ENCODE measurements around the gene CPLANE1. TPM values are rescaled to one million over a fixed set of nuclear protein-coding genes. Genes with fewer than 3 reads are reported as not detected.
"Not testable (repeated sequence)": the region's sequence is repeated elsewhere in the genome, so short reads cannot be mapped to it uniquely, and the experiment has no call there.

The CPLANE1 gene
- total RNA-seq, 1 experiment from 2014 or later = 3.5 TPM

DNA sequence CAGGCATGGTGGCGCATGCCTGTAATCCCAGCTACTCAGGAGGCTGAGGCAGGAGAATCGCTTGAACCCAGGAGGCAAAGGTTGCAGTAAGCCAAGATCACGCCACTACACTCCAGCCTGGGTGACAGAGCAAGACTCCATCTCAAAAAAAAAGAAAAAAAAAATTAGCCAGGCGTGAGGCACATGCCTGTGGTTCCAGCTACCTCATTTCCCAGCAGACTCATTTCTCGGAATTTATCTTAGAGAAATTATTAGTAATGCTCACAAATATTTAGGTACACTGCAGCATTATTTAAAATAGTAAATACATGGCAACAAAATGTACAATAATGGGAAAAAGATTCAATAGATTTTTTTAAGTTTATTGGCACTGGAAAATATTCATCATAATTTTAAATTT is 29.8 kb downstream of the CPLANE1 start:
- H3K9me3 ChIP-seq (ENCODE audit: control insufficient read depth in 1 of 2, insufficient read depth in 1 of 2, low read depth in 1 of 2, low read length in 2 of 2); H4K20me1 ChIP-seq (ENCODE audit: insufficient read depth); POLR2A ChIA-PET; H3K4me2 ChIP-seq (ENCODE audit: low read length); ATAC-seq; H3K4me3 ChIP-seq (replicated peaks in 1 of 2; ENCODE audit: low read depth in 1 of 2, low read length in 2 of 2); RAD21 ChIA-PET (ENCODE audit: low non-redundant PET in 1 of 2, low total read pairs in 2 of 2, uncharacterized antibody in 2 of 2, unreplicated experiment in 2 of 2); intact Hi-C loops (cut with micrococcal nuclease); H3K9me2 ChIP-seq (ENCODE audit: insufficient read depth); H3K9ac ChIP-seq (ENCODE audit: low read length); H2AFZ ChIP-seq (ENCODE audit: low read depth, low read length, poor library complexity, severe bottlenecking); H3K27me3 ChIP-seq (ENCODE audit: insufficient read depth, low read length); H3K36me3 ChIP-seq (ENCODE audit: control insufficient read depth in 1 of 2, insufficient read depth in 2 of 2, low read length in 2 of 2); H3K27ac ChIP-seq (ENCODE audit: low read depth, low read length); CTCF ChIA-PET; BruUV-seq (replicated peaks); H3K4me1 ChIP-seq (ENCODE audit: control insufficient read depth in 1 of 2, insufficient read depth in 2 of 2, low read length in 2 of 2); H3K79me2 ChIP-seq (ENCODE audit: insufficient read depth, low read length); DNase-seq (ENCODE audit: low read depth, low spot score): not testable (repeated sequence)

GRCh38 chr5:37217976-37218375 is 31.2 kb downstream of the CPLANE1 start:
- Histone ChIP-seq H2AFZ (ENCODE audit: low read depth, low read length, poor library complexity, severe bottlenecking) (no peak overlapping the region), H3K9me3 (ENCODE audit: control insufficient read depth in 1 of 2, insufficient read depth in 1 of 2, low read depth in 1 of 2, low read length in 2 of 2) (no peaks in the 10 kb centered on the region), H3K4me2 (ENCODE audit: low read length) (no peak overlapping the region), H3K9me2 (ENCODE audit: insufficient read depth) (no peaks in the 10 kb centered on the region), H3K4me3 (replicated peaks in 1 of 2; ENCODE audit: low read depth in 1 of 2, low read length in 2 of 2) (no peak overlapping the region), H4K20me1 (ENCODE audit: insufficient read depth) (no peaks in the 10 kb centered on the region), H3K36me3 (ENCODE audit: control insufficient read depth in 1 of 2, insufficient read depth in 2 of 2, low read length in 2 of 2) (no peaks in the 10 kb centered on the region; a peak in 1 of 4 replicates), H3K9ac (ENCODE audit: low read length) (no peak overlapping the region), H3K27me3 (ENCODE audit: insufficient read depth, low read length) (no peaks in the 10 kb centered on the region), H3K79me2 (ENCODE audit: insufficient read depth, low read length) (no peaks in the 10 kb centered on the region), H3K4me1 (ENCODE audit: control insufficient read depth in 1 of 2, insufficient read depth in 2 of 2, low read length in 2 of 2) (no peaks in the 10 kb centered on the region), H3K27ac (ENCODE audit: low read depth, low read length) (no peak overlapping the region)
- no TSS peak for BruUV-seq (replicated peaks)
- DNase-seq (ENCODE audit: low read depth, low spot score) = no peak
- ChIA-PET RAD21 (ENCODE audit: low non-redundant PET in 1 of 2, low total read pairs in 2 of 2, uncharacterized antibody in 2 of 2, unreplicated experiment in 2 of 2) (no interaction called here), CTCF (no interaction called here), POLR2A (no interaction called here)
- TF ChIP-seq FOSL1 (IDR thresholded peaks at IDR 0.05; ENCODE audit: low read depth) (no peak), SIN3A (IDR thresholded peaks at IDR 0.05; ENCODE audit: low read depth) (no peak), TCF7L2 (IDR thresholded peaks at IDR 0.05; ENCODE audit: borderline replicate concordance, extremely low read depth, insufficient read depth, insufficient read length) (no peak), CEBPB (IDR thresholded peaks at IDR 0.05; ENCODE audit: low read depth) (no peak), EZH2 (IDR thresholded peaks at IDR 0.05) (no peak), POLR2A (IDR thresholded peaks at IDR 0.05; ENCODE audit: borderline replicate concordance, extremely low read depth, insufficient read depth, insufficient read length) (no peak), ZNF274 (IDR thresholded peaks at IDR 0.05; ENCODE audit: low read depth, low read length) (no peak), JUND (IDR thresholded peaks at IDR 0.05) (no peak), EZH2phosphoT487 (IDR thresholded peaks at IDR 0.05; ENCODE audit: borderline replicate concordance) (no peak), SRF (IDR thresholded peaks at IDR 0.05; ENCODE audit: low read depth) (no peak), EGR1 (IDR thresholded peaks at IDR 0.05; ENCODE audit: low read depth) (no peak), CBX3 (IDR thresholded peaks at IDR 0.05; ENCODE audit: low read depth) (no peak)
- TF ChIP-seq, protein P1, sequence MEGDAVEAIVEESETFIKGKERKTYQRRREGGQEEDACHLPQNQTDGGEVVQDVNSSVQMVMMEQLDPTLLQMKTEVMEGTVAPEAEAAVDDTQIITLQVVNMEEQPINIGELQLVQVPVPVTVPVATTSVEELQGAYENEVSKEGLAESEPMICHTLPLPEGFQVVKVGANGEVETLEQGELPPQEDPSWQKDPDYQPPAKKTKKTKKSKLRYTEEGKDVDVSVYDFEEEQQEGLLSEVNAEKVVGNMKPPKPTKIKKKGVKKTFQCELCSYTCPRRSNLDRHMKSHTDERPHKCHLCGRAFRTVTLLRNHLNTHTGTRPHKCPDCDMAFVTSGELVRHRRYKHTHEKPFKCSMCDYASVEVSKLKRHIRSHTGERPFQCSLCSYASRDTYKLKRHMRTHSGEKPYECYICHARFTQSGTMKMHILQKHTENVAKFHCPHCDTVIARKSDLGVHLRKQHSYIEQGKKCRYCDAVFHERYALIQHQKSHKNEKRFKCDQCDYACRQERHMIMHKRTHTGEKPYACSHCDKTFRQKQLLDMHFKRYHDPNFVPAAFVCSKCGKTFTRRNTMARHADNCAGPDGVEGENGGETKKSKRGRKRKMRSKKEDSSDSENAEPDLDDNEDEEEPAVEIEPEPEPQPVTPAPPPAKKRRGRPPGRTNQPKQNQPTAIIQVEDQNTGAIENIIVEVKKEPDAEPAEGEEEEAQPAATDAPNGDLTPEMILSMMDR (IDR thresholded peaks at IDR 0.05 in 2 of 3, conservative IDR thresholded peaks at IDR 0.05 in 1 of 3; ENCODE audit: borderline replicate concordance in 1 of 3, insufficient read depth in 1 of 3, low read depth in 2 of 3, low read length in 2 of 3) = no peak
- ATAC-seq = no peak
- intact Hi-C loops (cut with micrococcal nuclease) = no loop called here

All from HCT116 (cell line).